Measurements from ENCODE around the gene SETD1A. TPM values are rescaled to one million over a fixed set of nuclear protein-coding genes. Genes with fewer than 3 reads are reported as not detected.

The SETD1A gene
- total RNA-seq, 1 donor from 2014 or later = 8.3 TPM

DNA sequence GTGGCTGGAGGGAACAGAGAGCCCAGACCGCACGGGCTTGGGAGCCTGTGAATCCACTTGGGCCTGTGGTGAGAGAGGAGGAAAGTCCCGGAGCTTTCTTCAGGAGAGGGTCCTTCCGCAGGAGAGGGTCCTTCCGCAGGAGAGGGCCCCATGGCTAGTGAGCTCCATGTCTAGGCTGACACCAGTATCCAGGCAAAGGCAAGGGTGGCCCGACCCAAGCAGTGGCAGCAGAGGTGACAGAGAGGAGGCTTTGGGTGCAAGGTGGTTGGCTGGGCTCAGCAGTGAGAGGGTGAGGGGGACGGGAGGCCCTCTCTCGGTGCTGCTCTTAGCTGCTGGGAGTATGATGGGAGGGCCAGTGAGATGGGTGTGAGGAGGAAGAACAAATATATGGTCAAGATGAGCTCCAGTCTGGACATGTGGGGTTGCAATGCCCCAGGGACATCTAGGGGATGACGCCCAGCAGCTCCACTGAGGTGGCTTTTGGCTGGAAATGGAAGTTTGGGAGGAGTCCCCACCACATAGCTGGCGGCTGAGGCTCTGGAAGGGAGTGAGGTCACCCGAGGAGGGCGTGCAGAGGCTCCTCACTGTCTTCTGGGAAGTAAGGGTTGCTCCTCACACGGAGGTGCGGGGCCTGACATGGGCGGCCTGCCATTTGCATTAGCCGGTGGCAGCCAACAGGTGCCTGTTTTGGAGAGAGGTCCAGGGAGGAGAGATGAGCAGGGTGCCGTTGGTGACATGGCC lies 25.2 kb downstream of the SETD1A start:
- Histone ChIP-seq H3K27ac (no peak overlapping the region), H3K36me3 (peaks cover 45 to 64% of the 10 kb centered on the region in 2 donors), H3K27me3 (no peaks in the 10 kb centered on the region), H3K9me3 (no peaks in the 10 kb centered on the region), H3K4me1 (peaks cover 3 to 11% of the 10 kb centered on the region in 2 donors), H3K4me3 (no peak overlapping the region)
- no peak for DNase-seq (ENCODE audit: low spot score in 2 of 2)
- TF ChIP-seq, protein P1, sequence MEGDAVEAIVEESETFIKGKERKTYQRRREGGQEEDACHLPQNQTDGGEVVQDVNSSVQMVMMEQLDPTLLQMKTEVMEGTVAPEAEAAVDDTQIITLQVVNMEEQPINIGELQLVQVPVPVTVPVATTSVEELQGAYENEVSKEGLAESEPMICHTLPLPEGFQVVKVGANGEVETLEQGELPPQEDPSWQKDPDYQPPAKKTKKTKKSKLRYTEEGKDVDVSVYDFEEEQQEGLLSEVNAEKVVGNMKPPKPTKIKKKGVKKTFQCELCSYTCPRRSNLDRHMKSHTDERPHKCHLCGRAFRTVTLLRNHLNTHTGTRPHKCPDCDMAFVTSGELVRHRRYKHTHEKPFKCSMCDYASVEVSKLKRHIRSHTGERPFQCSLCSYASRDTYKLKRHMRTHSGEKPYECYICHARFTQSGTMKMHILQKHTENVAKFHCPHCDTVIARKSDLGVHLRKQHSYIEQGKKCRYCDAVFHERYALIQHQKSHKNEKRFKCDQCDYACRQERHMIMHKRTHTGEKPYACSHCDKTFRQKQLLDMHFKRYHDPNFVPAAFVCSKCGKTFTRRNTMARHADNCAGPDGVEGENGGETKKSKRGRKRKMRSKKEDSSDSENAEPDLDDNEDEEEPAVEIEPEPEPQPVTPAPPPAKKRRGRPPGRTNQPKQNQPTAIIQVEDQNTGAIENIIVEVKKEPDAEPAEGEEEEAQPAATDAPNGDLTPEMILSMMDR (IDR thresholded peaks at IDR 0.05) = no peak
- intact Hi-C loops (cut with DNase I) = no loop called here

DNA sequence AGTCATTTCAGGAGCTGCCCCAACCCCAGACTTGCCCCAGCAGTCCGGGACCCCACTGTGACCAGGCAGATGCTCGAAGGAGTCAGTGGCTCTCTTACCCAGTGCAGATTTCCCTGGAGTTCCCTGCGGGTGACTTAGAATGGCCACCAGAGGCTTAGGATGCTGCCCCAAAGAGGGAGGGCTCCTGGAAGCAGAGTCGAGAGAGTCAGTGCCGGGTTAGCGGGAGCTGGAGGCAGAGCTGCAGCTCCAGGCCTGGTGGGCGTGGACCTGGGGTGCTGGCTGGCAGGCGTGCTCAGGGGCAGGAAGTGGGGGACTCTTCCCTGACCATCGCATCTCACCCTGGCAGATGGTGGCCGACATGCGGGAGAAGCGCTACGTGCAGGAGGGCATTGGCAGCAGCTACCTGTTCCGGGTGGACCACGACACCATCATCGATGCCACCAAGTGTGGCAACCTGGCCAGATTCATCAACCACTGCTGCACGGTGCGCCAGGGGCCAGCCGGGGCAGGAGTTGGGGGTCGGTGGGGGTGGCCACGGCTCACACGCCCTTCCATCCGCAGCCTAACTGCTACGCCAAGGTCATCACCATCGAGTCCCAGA lies 25.8 kb downstream of the SETD1A start:
- peaks cover 3 to 11% of the 10 kb centered on the region in 2 donors for H3K4me1 ChIP-seq
- DNase-seq (ENCODE audit: low spot score in 2 of 2) = no peak
- H3K27me3 ChIP-seq = no peaks in the 10 kb centered on the region
- peaks cover 39 to 59% of the 10 kb centered on the region in 2 donors for H3K36me3 ChIP-seq
- H3K9me3 ChIP-seq = no peaks in the 10 kb centered on the region
- H3K27ac ChIP-seq = no peak overlapping the region
- TF ChIP-seq, protein P1 (IDR thresholded peaks at IDR 0.05) = no peak
- intact Hi-C loops (cut with DNase I) = no loop called here
- H3K4me3 ChIP-seq = no peak overlapping the region

DNA sequence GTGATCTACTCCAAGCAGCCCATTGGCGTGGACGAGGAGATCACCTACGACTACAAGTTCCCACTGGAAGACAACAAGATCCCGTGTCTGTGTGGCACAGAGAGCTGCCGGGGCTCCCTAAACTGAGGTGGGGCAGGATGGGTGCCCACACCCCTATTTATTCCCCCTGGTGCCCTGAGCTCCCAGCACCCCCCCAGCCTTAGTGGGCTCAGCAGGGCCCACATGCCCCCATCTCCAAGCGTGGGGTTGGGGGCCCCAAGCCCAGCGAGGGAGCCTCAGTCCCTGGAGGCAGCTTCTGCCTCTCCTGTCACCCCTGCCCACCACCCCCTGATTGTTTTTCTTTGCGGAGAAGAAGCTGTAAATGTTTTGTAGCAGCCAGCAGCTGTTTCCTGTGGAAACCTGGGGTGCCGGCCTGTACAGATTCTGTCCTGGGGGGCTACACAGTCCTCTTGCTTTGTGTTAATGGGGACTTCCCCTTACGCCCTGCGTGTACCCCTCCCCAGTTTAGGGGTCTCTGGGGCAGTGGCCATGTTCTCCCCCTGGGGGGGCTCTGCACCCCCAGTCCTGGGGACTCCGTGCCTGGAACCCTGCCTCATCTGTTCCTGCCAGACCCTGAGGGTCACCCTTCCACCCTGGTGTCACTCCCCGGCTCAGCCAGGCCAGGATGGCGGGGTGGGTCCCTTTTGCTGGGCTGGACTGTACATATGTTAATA lies 26.5 kb downstream of the SETD1A start:
- Histone ChIP-seq H3K36me3 (peaks cover 33 to 53% of the 10 kb centered on the region in 2 donors), H3K9me3 (no peaks in the 10 kb centered on the region), H3K4me3 (no peak overlapping the region), H3K27ac (no peak overlapping the region), H3K27me3 (no peaks in the 10 kb centered on the region), H3K4me1 (peaks cover 3 to 11% of the 10 kb centered on the region in 2 donors)
- TF ChIP-seq, protein P1 (IDR thresholded peaks at IDR 0.05) = no peak
- no peak for DNase-seq (ENCODE audit: low spot score in 2 of 2)
- intact Hi-C loops (cut with DNase I) = no loop called here

DNA sequence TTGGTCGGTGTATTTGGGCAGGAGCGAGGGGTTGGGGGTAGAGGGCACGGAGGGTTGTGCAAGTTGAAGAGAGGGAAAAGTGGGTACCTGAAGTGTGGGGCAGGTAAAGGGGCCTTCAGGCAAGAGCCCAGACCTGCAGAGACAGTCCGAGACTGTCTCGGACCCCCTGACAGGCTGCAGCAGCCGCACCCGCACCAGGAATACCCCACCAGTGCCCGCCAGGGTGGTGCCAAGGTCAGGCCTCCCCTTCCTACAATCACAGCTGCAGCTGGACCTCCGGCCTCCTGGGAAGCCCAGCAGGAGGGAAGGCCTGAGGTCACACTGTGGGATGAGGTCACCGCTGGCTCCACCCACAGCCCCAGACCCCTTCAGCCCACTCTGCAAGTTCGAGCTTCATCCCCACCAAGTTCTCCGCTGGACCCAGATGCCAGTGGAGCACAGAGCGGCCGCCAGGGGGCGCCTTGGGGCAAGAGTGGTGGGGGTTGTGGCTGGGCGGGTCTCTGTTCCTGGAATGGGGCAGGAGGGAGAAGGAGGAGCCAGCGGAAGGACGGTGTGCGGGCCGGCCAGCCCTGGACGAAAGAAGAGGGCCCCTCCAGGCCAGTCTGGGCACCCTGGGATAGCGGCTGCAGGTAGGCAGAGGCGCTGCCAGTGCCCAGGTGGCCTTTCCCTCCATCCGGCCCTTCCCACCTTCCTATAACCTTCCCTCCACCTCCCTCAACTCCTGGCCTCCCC lies 27.3 kb downstream of the SETD1A start, which contains the start of gene HSD3B7:
TSS of gene HSD3B7 (plus strand) at position 539 of the 732 bp plus-strand sequence. CDS start 452 bp downstream, outside the sequence.
- H3K27me3 ChIP-seq = no peaks in the 10 kb centered on the region
- H3K4me1 ChIP-seq = peaks cover 3 to 11% of the 10 kb centered on the region in 2 donors
- H3K4me3 ChIP-seq = peak within 1 kb of the TSS; percentile 43 to 59
- DNase-seq (ENCODE audit: low spot score in 2 of 2) = peak; percentile 69 to 95
- intact Hi-C loops (cut with DNase I) = loop anchor here (1.0 kb wide), 4 partner anchors 48 to 883 kb away; partner anchors contain the start of gene STX4
- TF ChIP-seq, protein P1 (IDR thresholded peaks at IDR 0.05) = peak; percentile 94 to 95 (median 95)
- H3K36me3 ChIP-seq = peaks cover 26 to 45% of the 10 kb centered on the region in 2 donors
- no peaks in the 10 kb centered on the region for H3K9me3 ChIP-seq
- peak within 1 kb of the TSS; percentile 14 to 50 for H3K27ac ChIP-seq
